ENCODE measurements around the gene RETN. TPM values are rescaled to one million over a fixed set of nuclear protein-coding genes. Genes with fewer than 3 reads are reported as not detected.

The RETN gene
- total RNA-seq, 1 donor from 2014 or later = not detected

- DNase-seq (ENCODE audit: low read depth) = no peak
- peaks cover 15% of the 10 kb centered on the region for H3K36me3 Mint-ChIP-seq (ENCODE audit: low read depth, unreplicated experiment)
- no peak overlapping the region for H3K27ac ChIP-seq (ENCODE audit: low read depth, low read length)
- H3K4me2 ChIP-seq (ENCODE audit: low read length) = no peak overlapping the region
- peaks cover 6% of the 10 kb centered on the region for H3K79me2 ChIP-seq (ENCODE audit: insufficient read depth, low read length)
- no peak overlapping the region for H3K4me3 Mint-ChIP-seq (ENCODE audit: unreplicated experiment)
- no peak overlapping the region for H3K9ac ChIP-seq (ENCODE audit: low read length)
- H3K27me3 Mint-ChIP-seq (ENCODE audit: low read depth, unreplicated experiment) = no peaks in the 10 kb centered on the region
- peaks cover 4% of the 10 kb centered on the region for H3K36me3 ChIP-seq (ENCODE audit: insufficient read depth, low read length)
- FAIRE-seq = no peak
- no peaks in the 10 kb centered on the region for H4K20me1 ChIP-seq (ENCODE audit: insufficient read depth, low read length)
- H3K27ac Mint-ChIP-seq (ENCODE audit: unreplicated experiment) = no peak overlapping the region
- H3K9me3 ChIP-seq (ENCODE audit: insufficient read depth, low read depth, low read length) = no peaks in the 10 kb centered on the region
- TF ChIP-seq CTCF (IDR thresholded peaks at IDR 0.05; ENCODE audit: insufficient read depth, low read depth, low read length) = no peak
- no peak for TF ChIP-seq EZH2 (IDR thresholded peaks at IDR 0.05; ENCODE audit: insufficient read depth, low read length)
- H3K9me3 Mint-ChIP-seq (ENCODE audit: unreplicated experiment) = no peaks in the 10 kb centered on the region
- H3K4me1 Mint-ChIP-seq (ENCODE audit: low read depth, unreplicated experiment) = peaks cover 4% of the 10 kb centered on the region
- no peaks in the 10 kb centered on the region for H3K27me3 ChIP-seq (ENCODE audit: insufficient read depth, low read length)
- H3K4me1 ChIP-seq (ENCODE audit: insufficient read depth, low read length) = no peaks in the 10 kb centered on the region
- H2AFZ ChIP-seq (ENCODE audit: low read depth, low read length) = no peak overlapping the region
- H3K4me3 ChIP-seq (ENCODE audit: insufficient read depth, low read depth, low read length) = no peak overlapping the region
Observed at GRCh38 chr19:7620442-7621412, 48.1 kb upstream of the RETN start.

GRCh38 chr19:7622933-7623685, 45.7 kb upstream of the RETN start:
- H3K36me3 ChIP-seq (ENCODE audit: insufficient read depth, low read length) = peaks cover 4% of the 10 kb centered on the region
- peaks cover 30% of the 10 kb centered on the region for H3K79me2 ChIP-seq (ENCODE audit: insufficient read depth, low read length)
- Mint-ChIP-seq H3K27ac (ENCODE audit: unreplicated experiment) (no peak overlapping the region), H3K9me3 (ENCODE audit: unreplicated experiment) (no peaks in the 10 kb centered on the region), H3K4me1 (ENCODE audit: low read depth, unreplicated experiment) (peaks cover 4% of the 10 kb centered on the region), H3K27me3 (ENCODE audit: low read depth, unreplicated experiment) (no peaks in the 10 kb centered on the region), H3K4me3 (ENCODE audit: unreplicated experiment) (no peak overlapping the region), H3K36me3 (ENCODE audit: low read depth, unreplicated experiment) (peaks cover 18% of the 10 kb centered on the region)
- H3K4me1 ChIP-seq (ENCODE audit: insufficient read depth, low read length) = no peaks in the 10 kb centered on the region
- no peak overlapping the region for H3K4me3 ChIP-seq (ENCODE audit: insufficient read depth, low read depth, low read length)
- FAIRE-seq (no peak), DNase-seq (ENCODE audit: low read depth) (no peak)
- no peak overlapping the region for H2AFZ ChIP-seq (ENCODE audit: low read depth, low read length)
- H3K4me2 ChIP-seq (ENCODE audit: low read length) = no peak overlapping the region
- H4K20me1 ChIP-seq (ENCODE audit: insufficient read depth, low read length) = peaks cover 14% of the 10 kb centered on the region
- TF ChIP-seq EZH2 (IDR thresholded peaks at IDR 0.05; ENCODE audit: insufficient read depth, low read length) = no peak
- no peak for TF ChIP-seq CTCF (IDR thresholded peaks at IDR 0.05; ENCODE audit: insufficient read depth, low read depth, low read length)
- no peaks in the 10 kb centered on the region for H3K9me3 ChIP-seq (ENCODE audit: insufficient read depth, low read depth, low read length)
- no peak overlapping the region for H3K9ac ChIP-seq (ENCODE audit: low read length)
- H3K27me3 ChIP-seq (ENCODE audit: insufficient read depth, low read length) = no peaks in the 10 kb centered on the region
- H3K27ac ChIP-seq (ENCODE audit: low read depth, low read length) = no peak overlapping the region
